Gastroesophageal sphincter (tissue), 4 donors: ENCODE measurements around the gene NRAP. TPM values are rescaled to one million over a fixed set of nuclear protein-coding genes. Genes with fewer than 3 reads are reported as not detected.

Experiments
- ATAC-seq: fragments of 150-250 bp; one replicate; pipeline ENCODE4 v1.9.1; 2016; ENCODE audit warnings: mild to moderate bottlenecking, moderate library complexity
- H3K27ac ChIP-seq, 4 donors: fragments of 200-600 bp; sonication (generic) in 3 of 4; 1 replicate in 3 of 4; 2 replicates in 1 of 4; pipeline ENCODE4 v1.5.1; 2016 to 2019
- H3K27me3 ChIP-seq: fragments of 200-600 bp; sonication (generic); one replicate; pipeline ENCODE4 v1.5.1; 2019
- H3K36me3 ChIP-seq, 2 donors: fragments of 200-600 bp; sonication (generic); one replicate each; pipeline ENCODE4 v1.5.1; 2019; ENCODE audit warnings: control low read depth in 1 of 2
- H3K4me1 ChIP-seq, 3 donors: fragments of 200-600 bp; sonication (generic); 1 replicate in 2 of 3; 2 replicates in 1 of 3; pipeline ENCODE4 v1.5.1; 2016 to 2019; ENCODE audit warnings: control low read depth in 2 of 3
- H3K4me3 ChIP-seq, 2 donors: fragments of 200-600 bp; sonication (generic); one replicate each; pipeline ENCODE4 v1.5.1; 2019; ENCODE audit warnings: mild to moderate bottlenecking in 1 of 2, moderate library complexity in 1 of 2
- H3K9me3 ChIP-seq, 3 donors: fragments of 200-600 bp; sonication (generic); one replicate each; pipeline ENCODE4 v1.5.1; 2017 to 2019; ENCODE audit warnings: control low read depth in 2 of 3
- EP300 ChIP-seq: sonication (generic); formaldehyde crosslinking; IDR thresholded peaks from one replicate; pipeline ENCODE4 v1.6.1; 2017; ENCODE audit warnings: antibody characterized with exemption, mild to moderate bottlenecking
- POLR2A ChIP-seq, 2 donors: fragments of 450-650 bp; IDR thresholded peaks; one replicate each; pipeline ENCODE4 v1.6.1; 2017; ENCODE audit warnings: antibody characterized with exemption in 2 of 2, mild to moderate bottlenecking in 2 of 2, moderate library complexity in 1 of 2
- POLR2AphosphoS5 ChIP-seq: sonication (generic); formaldehyde crosslinking; IDR thresholded peaks from one replicate; pipeline ENCODE4 v1.6.1; 2017; ENCODE audit warnings: antibody characterized with exemption
- WGBS, 2 donors: methylation state at CpG; one replicate each; pipeline ENCODE4 v1.1.5; 2018; ENCODE audit warnings: low coverage in 1 of 2; 5-methylcytosine and 5-hydroxymethylcytosine counted together
- total RNA-seq, 4 donors: library from RNA; depleted of rRNA; stranded (reverse); fragments of >200 nt; gene quantifications; one replicate each; pipeline ENCODE4 v1.1.0, GENCODE V29; 2016
- TF ChIP-seq, protein P1 (sequence below), 4 experiments: fragments of 200-600 bp in 2 of 4; fragments of 450-650 bp in 2 of 4; sonication (generic) in 1 of 4; IDR thresholded peaks; one replicate each; pipeline ENCODE4 v1.5.1; 2017 to 2019; ENCODE audit warnings: antibody characterized with exemption in 4 of 4, mild to moderate bottlenecking in 2 of 4, moderate library complexity in 2 of 4

Gene NRAP
- total RNA-seq, 4 donors from 2014 or later: under 0.01 TPM; not detected in 3

DNA sequence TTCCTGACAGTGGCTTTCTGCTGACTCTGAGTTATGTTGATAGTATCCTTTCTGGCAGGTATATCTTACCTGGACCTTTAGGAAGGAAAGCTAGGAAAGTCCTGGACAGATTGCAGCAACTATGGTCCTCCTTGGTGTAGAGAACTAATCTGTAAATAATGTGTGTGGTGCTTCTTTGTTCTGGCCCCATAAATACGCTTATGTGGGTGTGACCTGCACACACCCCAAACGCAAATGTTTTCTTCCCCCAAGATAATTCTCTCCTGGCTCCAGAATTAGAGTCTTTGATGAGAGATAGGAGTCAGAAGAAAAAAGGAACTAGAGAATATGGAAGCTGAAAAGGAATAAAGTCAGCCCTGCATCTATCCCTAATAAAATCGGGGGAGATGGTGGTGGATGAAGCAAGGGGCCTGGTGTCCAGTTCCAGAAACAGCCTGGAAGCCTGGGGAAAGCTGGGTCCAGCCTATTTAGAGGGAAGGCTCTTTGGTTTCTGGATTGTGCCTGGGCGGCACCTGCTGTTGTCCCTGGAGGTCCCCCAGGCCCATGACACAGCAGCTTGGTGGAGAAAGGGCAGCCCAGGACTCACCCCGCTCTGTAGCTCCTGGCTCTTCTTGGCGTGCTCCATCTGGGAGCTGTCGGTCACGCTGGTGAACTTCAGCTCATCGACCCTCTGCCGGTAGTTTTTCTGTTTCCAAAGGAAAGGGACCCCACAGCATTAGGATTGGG is 38.2 kb downstream of the NRAP start:
- Histone ChIP-seq H3K4me1 (peaks cover 0 to 23% (median 6%) of the 10 kb centered on the region in 3 donors), H3K4me3 (no peak overlapping the region), H3K36me3 (no peaks in the 10 kb centered on the region), H3K9me3 (no peaks in the 10 kb centered on the region), H3K27ac (no peak overlapping the region), H3K27me3 (peaks cover 4% of the 10 kb centered on the region)
- ATAC-seq: no peak
- 84 to 92% methylated on average over 2 to 9 of the region's 10 CpGs for WGBS, 2 donors
- TF ChIP-seq, protein P1, sequence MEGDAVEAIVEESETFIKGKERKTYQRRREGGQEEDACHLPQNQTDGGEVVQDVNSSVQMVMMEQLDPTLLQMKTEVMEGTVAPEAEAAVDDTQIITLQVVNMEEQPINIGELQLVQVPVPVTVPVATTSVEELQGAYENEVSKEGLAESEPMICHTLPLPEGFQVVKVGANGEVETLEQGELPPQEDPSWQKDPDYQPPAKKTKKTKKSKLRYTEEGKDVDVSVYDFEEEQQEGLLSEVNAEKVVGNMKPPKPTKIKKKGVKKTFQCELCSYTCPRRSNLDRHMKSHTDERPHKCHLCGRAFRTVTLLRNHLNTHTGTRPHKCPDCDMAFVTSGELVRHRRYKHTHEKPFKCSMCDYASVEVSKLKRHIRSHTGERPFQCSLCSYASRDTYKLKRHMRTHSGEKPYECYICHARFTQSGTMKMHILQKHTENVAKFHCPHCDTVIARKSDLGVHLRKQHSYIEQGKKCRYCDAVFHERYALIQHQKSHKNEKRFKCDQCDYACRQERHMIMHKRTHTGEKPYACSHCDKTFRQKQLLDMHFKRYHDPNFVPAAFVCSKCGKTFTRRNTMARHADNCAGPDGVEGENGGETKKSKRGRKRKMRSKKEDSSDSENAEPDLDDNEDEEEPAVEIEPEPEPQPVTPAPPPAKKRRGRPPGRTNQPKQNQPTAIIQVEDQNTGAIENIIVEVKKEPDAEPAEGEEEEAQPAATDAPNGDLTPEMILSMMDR (IDR thresholded peaks at IDR 0.05): no peak
- TF ChIP-seq POLR2AphosphoS5: no peak
- no peak for TF ChIP-seq EP300
- no peak for TF ChIP-seq POLR2A (IDR thresholded peaks at IDR 0.05)

DNA sequence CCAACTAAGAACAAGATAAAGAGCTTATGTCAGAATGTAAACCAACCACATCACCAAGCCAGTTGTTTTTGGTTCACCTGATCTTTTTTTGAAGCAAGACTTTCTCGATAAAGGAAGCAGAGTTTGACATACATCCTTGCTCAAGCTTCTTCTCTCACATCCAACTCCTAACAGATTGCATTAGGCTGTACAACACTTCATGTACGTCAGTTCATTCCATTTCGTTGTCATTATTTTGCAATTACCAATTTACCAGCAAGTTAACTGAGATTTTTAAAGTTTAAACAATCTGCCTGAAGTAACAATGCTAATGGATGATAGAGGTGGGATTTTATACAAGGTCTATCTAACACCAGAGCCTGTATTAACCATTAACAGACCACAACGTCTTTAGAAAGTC is 41.0 kb downstream of the NRAP start:
- no peak for ATAC-seq
- H3K4me1 ChIP-seq: peaks cover 0 to 10% (median 2%) of the 10 kb centered on the region in 3 donors

DNA sequence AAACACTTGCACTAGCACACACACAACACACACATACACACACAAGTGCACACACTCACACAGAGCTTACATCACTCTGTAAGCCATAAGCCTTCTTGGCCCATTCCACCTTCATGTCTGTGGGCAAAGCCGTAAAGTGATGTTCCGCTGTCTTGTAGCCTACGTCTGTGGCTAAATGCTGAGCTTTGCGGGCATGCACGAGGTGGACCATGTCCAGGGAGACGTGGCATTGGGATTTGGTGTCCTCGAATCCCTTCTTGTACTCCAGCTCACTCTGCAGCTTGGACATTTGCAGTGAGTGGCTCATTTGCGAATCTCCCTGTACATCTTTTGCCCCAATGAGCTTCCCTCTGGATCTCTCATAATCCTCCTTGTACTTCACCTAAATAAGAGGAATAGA is 42.0 kb downstream of the NRAP start:
- TF ChIP-seq, protein P1 (IDR thresholded peaks at IDR 0.05): no peak
- TF ChIP-seq POLR2A (IDR thresholded peaks at IDR 0.05) (no peak), POLR2AphosphoS5 (no peak), EP300 (no peak)
- no peak for ATAC-seq
- Histone ChIP-seq H3K4me3 (no peak overlapping the region), H3K36me3 (no peaks in the 10 kb centered on the region), H3K27me3 (peaks cover 36% of the 10 kb centered on the region), H3K9me3 (no peaks in the 10 kb centered on the region), H3K4me1 (no peaks in the 10 kb centered on the region), H3K27ac (no peak overlapping the region)
- WGBS, 2 donors: 89 to 94% methylated on average over 2 to 3 of the region's 8 CpGs

More for the DNA sequence above, 41.0 kb downstream of the NRAP start:
- Histone ChIP-seq H3K27me3 (peaks cover 26% of the 10 kb centered on the region), H3K27ac (no peak overlapping the region), H3K9me3 (no peaks in the 10 kb centered on the region), H3K4me3 (no peak overlapping the region), H3K36me3 (no peaks in the 10 kb centered on the region)
- no peak for TF ChIP-seq POLR2A (IDR thresholded peaks at IDR 0.05)
- TF ChIP-seq POLR2AphosphoS5: no peak
- WGBS, 2 donors: 63 to 69% methylated on average over 4 of the region's 4 CpGs

DNA sequence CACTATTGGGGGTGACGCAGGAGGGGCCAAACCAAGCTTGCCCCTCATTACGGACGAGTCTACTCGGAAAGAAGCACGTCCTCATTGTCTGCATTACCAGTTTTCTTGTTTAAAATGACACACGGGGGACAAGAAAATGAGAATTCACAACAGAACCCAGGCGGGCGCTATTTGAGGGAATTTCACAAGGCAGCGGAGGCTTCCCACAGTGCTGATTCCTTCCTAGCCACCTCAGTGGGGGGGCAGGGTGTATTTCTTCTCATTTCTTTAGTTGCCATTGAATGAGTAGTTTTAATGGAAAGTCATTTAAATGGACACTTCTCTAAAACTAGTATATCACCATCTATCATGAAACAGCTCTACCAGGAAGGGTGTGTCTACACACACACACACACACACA is 42.9 kb downstream of the NRAP start:
- 85 to 86% methylated on average over 5 to 9 of the region's 9 CpGs for WGBS, 2 donors
- Histone ChIP-seq H3K27ac (no peak overlapping the region), H3K27me3 (peaks cover 43% of the 10 kb centered on the region), H3K36me3 (no peaks in the 10 kb centered on the region), H3K4me1 (no peaks in the 10 kb centered on the region), H3K4me3 (no peak overlapping the region), H3K9me3 (no peaks in the 10 kb centered on the region)
- ATAC-seq: no peak
- TF ChIP-seq POLR2AphosphoS5: no peak
- no peak for TF ChIP-seq EP300
- TF ChIP-seq, protein P1 (IDR thresholded peaks at IDR 0.05): no peak
- TF ChIP-seq POLR2A (IDR thresholded peaks at IDR 0.05): no peak

DNA sequence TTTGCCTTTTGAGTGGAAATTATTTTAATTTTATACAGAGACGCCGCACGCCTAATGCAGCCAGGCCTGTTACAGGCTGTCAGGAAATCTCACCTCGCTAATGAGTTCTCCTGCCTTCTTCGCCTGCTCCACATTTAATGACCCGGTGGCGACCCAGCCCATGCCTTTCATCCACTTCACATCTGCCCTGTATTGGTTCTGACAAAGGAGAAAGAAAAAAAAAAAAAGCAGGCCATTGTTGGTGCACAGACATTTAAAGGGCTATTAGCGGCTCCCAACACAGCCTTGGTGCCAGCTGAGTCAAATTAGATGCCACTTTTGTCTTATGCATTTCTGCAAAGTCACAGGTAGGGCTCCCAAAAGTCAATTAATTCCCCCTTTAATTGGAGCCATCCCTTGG is 43.3 kb downstream of the NRAP start:
- ATAC-seq: no peak
- Histone ChIP-seq H3K4me3 (no peak overlapping the region), H3K27me3 (peaks cover 43% of the 10 kb centered on the region), H3K27ac (no peak overlapping the region), H3K36me3 (no peaks in the 10 kb centered on the region), H3K9me3 (no peaks in the 10 kb centered on the region), H3K4me1 (no peaks in the 10 kb centered on the region)
- WGBS, 2 donors: 56 to 60% methylated on average over 1 to 4 of the region's 8 CpGs
- TF ChIP-seq POLR2A (IDR thresholded peaks at IDR 0.05) (no peak), POLR2AphosphoS5 (no peak), EP300 (no peak)
- TF ChIP-seq, protein P1 (IDR thresholded peaks at IDR 0.05): no peak
